Epithelial cell of esophagus (primary cell): ENCODE data around the gene ECHDC3.

Experiments
- DNase-seq: peaks from one replicate; pipeline ENCODE4 v3.0.0; 2010; ENCODE audit warnings: low read depth
- H3K4me3 ChIP-seq: 2 replicates; pipeline ENCODE4 v1.5.1; 2011; ENCODE audit warnings: mild to moderate bottlenecking, low read length, control low read depth
- TF ChIP-seq, protein P1 (sequence below): IDR thresholded peaks from 2 replicates; pipeline ENCODE4 v1.5.1; 2011; ENCODE audit warnings: low read depth, mild to moderate bottlenecking, low read length, control low read depth, inconsistent platforms; ENCODE audit not compliant: insufficient read depth; ENCODE audit errors: missing control alignments

The ECHDC3 gene

DNA sequence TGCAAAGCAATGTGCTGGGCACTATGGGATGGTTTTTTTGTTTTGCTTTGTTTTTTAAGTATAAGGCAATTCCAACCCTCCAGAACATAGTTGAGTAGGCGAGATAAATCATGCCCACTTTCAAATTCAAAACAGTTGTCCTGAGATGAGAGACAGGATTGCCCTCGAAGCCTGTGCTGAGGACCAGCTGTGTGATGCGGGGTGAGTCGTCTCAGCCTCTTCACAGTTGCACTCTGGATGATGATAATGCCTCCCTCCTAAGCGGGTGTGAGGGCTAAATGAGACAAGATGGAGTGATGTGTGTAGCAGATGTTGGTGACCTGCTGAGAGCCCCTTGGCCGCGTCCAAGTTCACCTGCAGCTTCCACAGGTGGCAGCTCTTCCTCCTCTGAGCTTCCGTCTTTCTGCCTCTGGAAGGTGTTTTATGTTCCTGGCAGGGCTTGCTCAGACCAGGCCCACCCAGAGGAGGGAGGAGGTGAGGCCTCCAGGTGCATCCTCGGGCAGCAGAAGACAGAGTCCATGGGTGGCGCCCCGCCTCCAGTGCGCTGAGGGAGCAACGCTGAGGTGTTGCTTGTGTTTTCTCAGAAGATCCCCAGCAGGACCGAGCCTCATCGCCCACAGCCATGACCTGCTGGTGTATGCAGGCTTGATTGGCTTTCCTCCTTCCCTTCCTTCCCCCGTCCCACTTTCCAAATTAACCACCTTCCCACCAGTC is 30.6 kb downstream of the ECHDC3 start:
- TF ChIP-seq, protein P1, sequence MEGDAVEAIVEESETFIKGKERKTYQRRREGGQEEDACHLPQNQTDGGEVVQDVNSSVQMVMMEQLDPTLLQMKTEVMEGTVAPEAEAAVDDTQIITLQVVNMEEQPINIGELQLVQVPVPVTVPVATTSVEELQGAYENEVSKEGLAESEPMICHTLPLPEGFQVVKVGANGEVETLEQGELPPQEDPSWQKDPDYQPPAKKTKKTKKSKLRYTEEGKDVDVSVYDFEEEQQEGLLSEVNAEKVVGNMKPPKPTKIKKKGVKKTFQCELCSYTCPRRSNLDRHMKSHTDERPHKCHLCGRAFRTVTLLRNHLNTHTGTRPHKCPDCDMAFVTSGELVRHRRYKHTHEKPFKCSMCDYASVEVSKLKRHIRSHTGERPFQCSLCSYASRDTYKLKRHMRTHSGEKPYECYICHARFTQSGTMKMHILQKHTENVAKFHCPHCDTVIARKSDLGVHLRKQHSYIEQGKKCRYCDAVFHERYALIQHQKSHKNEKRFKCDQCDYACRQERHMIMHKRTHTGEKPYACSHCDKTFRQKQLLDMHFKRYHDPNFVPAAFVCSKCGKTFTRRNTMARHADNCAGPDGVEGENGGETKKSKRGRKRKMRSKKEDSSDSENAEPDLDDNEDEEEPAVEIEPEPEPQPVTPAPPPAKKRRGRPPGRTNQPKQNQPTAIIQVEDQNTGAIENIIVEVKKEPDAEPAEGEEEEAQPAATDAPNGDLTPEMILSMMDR = no peak

DNA sequence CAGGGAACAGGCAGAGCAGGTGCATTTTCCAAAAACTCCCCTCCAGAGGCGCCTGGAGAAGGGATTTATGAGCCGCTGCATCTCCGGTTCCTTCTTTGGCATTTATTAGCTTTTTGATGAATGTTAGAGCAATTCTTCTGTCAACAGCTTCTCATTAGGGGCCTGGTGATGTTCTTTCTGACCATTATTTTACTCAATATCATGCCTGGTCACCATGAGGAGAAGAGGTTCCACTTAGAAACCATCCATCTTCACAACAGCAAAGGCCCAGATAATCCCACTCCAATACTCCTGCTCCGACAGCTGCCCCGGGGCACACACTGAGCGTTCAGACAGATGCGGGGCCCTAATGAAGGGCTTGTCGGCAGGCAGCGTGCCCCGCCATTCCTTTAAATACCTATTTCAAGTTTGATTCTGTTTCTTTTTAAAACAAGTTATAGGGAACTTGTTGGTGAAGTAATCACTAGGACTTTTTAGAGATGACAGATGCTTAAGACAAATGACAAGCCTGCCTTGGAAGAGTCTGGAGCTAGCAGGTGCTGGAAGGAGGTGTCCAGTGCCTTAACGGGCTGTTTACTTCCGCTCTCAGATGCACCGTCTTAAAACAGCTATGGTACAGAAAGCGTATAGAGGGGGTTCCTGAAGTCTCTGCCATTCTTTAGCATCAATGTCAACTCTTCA is 31.7 kb downstream of the ECHDC3 start:
- H3K4me3 ChIP-seq = no peak overlapping the region
- TF ChIP-seq, protein P1 = no peak
- DNase-seq = no peak

More for the DNA sequence above, 30.6 kb downstream of the ECHDC3 start:
- no peak for DNase-seq
- no peak overlapping the region for H3K4me3 ChIP-seq

DNA sequence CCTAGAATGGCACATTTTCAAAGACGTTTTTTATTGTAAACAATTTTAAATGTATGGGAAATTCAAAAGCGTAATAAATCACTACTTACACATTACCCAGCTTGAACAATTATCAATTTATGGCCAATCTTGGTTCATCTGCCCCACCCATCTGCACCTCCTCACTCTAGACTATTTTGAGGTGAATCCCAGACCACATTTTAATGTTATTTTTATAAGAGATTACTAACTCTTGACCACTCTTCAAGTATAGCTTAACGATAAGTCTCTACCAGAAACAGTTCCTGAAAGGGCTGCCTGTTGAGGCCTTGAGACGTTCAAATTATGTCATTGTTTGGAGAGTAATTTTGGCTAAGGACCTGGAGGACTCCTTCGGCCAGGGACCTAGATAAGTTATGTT is 33.2 kb downstream of the ECHDC3 start:
- DNase-seq = no peak
- TF ChIP-seq, protein P1 = no peak
- no peak overlapping the region for H3K4me3 ChIP-seq

DNA sequence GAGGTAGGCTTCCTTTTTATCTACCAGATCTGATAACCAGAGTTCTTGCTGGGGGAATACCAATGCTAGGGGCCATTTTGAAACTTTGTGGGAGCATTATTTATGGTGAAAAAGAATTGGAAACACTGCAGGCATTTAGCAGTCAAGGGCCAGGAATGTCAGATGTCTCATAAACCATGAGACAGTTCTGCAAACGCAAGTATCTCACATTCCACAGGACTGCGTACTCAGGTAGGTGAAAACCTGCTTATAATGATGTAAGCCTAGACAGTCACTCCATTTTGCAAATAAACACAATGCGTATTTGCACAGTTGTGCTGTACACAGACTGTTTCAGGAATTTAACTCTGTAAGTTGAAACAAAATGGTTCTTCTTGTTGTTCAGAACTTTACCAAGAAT is 33.9 kb downstream of the ECHDC3 start:
- TF ChIP-seq, protein P1 = no peak
- H3K4me3 ChIP-seq = no peak overlapping the region
- DNase-seq = peak; percentile 90

DNA sequence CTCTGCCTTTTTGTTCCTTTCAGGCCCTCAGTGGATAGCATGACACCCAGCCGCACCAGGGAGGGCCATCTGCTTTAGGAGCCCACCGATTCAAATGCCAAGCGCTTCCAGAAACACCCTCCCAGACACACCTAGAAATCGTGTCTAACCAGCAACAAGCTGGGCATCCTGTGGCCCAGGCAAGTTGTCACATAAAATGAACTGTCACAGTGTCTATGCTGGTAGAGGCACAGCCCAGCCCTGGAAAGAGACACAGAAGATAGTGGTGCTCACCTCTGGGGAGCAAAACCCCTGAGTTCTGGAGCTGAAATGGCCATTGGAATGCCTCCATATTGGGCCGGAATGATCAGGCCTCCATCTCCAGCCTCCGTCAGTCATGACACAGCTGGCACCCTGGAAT is 38.9 kb downstream of the ECHDC3 start:
- TF ChIP-seq, protein P1 = no peak
- no peak overlapping the region for H3K4me3 ChIP-seq
- no peak for DNase-seq

DNA sequence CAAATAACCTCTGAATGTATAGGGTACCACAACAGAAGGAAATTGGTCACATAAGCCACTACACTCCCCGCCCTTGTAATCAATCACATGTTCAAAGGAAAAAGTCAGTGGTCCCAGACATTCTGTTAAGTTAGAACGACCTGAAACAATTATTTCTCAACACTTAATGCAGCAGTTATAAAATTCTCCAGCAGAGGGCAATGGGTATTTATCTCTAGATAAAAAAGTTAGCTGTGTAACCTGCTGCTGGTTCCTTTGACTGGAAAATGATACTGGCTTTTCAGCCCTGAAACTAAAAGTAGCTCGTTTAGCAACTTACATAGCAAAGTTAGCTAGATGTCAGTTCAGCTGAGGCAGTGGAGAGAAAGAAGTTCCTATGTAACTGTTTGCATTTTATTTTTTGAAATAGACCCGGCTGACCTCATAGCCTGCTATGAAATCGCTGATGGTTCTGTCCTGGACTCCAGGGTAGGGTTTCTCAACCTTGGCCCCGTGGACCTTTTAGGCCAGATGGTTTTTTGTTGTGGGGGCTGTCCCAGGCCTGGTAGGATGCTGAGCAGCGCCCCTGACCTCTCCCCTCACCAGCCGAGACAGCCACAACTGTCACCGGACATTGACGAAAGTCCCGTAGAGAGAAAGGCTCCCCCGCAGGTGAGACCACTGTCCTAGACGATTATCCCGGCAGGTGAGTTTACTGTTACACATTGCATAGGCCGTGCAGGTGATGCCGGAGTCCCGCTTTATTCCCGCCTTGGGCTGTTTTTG is 40.8 kb downstream of the ECHDC3 start:
- DNase-seq = peak; percentile 77
- H3K4me3 ChIP-seq = no peak overlapping the region
- TF ChIP-seq, protein P1 = peak; percentile 68

DNA sequence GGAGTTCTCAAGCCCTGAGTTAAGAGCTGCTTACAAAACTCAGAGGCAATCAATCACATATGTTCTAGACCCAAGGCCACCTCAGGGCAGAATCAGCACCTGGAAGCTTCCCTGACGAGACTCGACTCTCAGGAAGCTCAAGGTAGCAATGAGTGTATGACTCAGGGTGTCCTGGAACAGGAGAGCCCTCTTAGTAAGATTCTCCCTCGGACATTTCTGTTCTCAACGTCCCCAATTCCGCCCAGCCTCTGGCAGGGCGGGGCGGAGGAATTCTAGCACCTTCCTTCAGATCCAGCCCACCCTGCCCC is 41.3 kb downstream of the ECHDC3 start:
- DNase-seq = peak; percentile 78
- H3K4me3 ChIP-seq = no peak overlapping the region
- TF ChIP-seq, protein P1 = no peak
